ENCODE data around the gene REC114.

GRCh38 chr15:73607843-73608242, 164.9 kb downstream of the REC114 start:
- no peak for TF ChIP-seq CTCF (IDR thresholded peaks at IDR 0.05)
- TF ChIP-seq EZH2 (IDR thresholded peaks at IDR 0.05; ENCODE audit: borderline replicate concordance, insufficient read depth, low read depth, low read length, poor library complexity, severe bottlenecking), result no peak
